SU-DHL-6 (cell line): Measurements from ENCODE around the gene IGFBP4.

ENCODE experiments used
- H2AFZ ChIP-seq: fragments of 200-600 bp; sonication (generic); 2 replicates; pipeline ENCODE4 v1.6.1; 2014; ENCODE audit warnings: low read depth, mild to moderate bottlenecking, moderate library complexity, mixed read lengths, antibody characterized with exemption, low read length; ENCODE audit not compliant: severe bottlenecking
- H3F3A ChIP-seq: fragments of 200-600 bp; shearing (Covaris generic); 2 replicates; pipeline ENCODE4 v1.6.0; 2016; ENCODE audit warnings: antibody characterized with exemption, mild to moderate bottlenecking; ENCODE audit not compliant: insufficient read depth
- H3K27ac ChIP-seq: fragments of 200-600 bp; sonication (generic); 2 replicates; pipeline ENCODE4 v1.5.1; 2016; ENCODE audit warnings: low read depth, mild to moderate bottlenecking, low read length, moderate library complexity, mixed read lengths
- H3K27me3 ChIP-seq: fragments of 200-600 bp; sonication (generic), shearing (Covaris generic); 2 replicates; pipeline ENCODE4 v1.6.0; 2014; ENCODE audit warnings: mild to moderate bottlenecking, low read length
- H3K36me3 ChIP-seq: fragments of 200-600 bp; sonication (generic); 2 replicates; pipeline ENCODE4 v1.6.1; 2014; ENCODE audit warnings: mild to moderate bottlenecking, low read length, mixed read lengths
- H3K4me2 ChIP-seq: fragments of 300-600, 200-600 bp; shearing (Covaris generic), sonication (generic); 2 replicates; pipeline ENCODE4 v1.6.0; 2014; ENCODE audit warnings: low read length, low read depth, mild to moderate bottlenecking; ENCODE audit not compliant: poor library complexity, severe bottlenecking
- H3K4me3 ChIP-seq: fragments of 200-600 bp; sonication (generic); 2 replicates; pipeline ENCODE4 v1.5.1; 2014; ENCODE audit warnings: antibody characterized with exemption, low read length, mild to moderate bottlenecking, mixed read lengths; ENCODE audit not compliant: insufficient read depth, poor library complexity, severe bottlenecking
- H3K79me2 ChIP-seq: fragments of 200-600 bp; sonication (generic); 2 replicates; pipeline ENCODE4 v1.6.1; 2014; ENCODE audit warnings: mild to moderate bottlenecking, low read length, moderate library complexity; ENCODE audit not compliant: insufficient read depth
- H3K9ac ChIP-seq: fragments of 200-600 bp; sonication (generic); 2 replicates; pipeline ENCODE4 v1.7.0; 2014; ENCODE audit warnings: mild to moderate bottlenecking, low read length
- H3K9me2 ChIP-seq: fragments of 200-600 bp; sonication (generic); replicated peaks from 2 replicates; pipeline ENCODE4 v1.6.1; 2014; ENCODE audit warnings: low read length; ENCODE audit not compliant: insufficient read depth
- H3K9me3 ChIP-seq: fragments of 200-600 bp; sonication (generic); 2 replicates; pipeline ENCODE4 v1.6.1; 2014; ENCODE audit warnings: low read length, mixed read lengths; ENCODE audit not compliant: insufficient read depth
- H4K20me1 ChIP-seq: fragments of 200-600 bp; sonication (generic); 2 replicates; pipeline ENCODE4 v1.6.1; 2014; ENCODE audit warnings: low read depth, mild to moderate bottlenecking, antibody characterized with exemption, low read length, moderate library complexity, mixed read lengths
- EZH2phosphoT487 ChIP-seq: fragments of 200-600 bp; sonication (generic), shearing (Covaris generic); conservative IDR thresholded peaks from 2 replicates; pipeline ENCODE4 v1.6.1; 2018; ENCODE audit warnings: mild to moderate bottlenecking, antibody characterized with exemption, low read length, moderate library complexity, mixed read lengths
- TF ChIP-seq, protein P1 (sequence below): fragments of 200-600 bp; sonication (generic); IDR thresholded peaks from one replicate; pipeline ENCODE4 v1.5.1; 2017; ENCODE audit warnings: antibody characterized with exemption, mild to moderate bottlenecking, low read length, moderate library complexity; ENCODE audit not compliant: insufficient read depth, poor library complexity, severe bottlenecking

Gene IGFBP4

DNA sequence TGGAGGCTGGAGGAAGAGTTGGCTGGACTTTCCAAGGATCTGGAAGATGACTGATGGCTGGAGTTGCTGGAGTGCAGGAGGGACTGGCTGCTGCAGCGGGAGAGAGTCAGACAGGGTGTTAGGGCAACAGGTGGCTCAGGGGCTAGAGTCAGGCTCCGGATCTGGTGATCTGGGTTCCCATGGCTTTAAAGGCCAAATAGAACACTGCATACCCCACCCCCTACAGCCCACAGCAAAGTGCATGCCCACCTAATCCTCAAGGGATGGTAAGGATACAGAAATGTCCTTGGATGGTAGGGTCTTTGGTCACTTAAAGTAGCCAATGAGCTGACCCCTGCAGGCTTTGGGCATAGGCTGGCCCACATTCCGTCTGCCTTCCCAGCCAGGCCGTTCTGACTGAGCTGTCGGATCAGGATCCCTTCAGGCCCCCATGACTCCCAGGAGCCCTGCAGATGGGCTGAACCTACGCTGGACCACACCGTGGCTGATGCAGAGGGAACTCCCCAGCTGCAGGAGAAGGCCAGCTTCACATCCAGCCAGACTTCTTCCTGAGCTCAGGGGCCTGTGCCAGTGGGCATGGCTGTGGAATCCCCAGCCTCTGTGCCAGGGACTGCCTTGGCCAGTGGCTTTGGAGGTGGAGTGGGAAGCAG is 44.2 kb downstream of the IGFBP4 start:
- H3F3A ChIP-seq = no peaks in the 10 kb centered on the region
- H3K4me3 ChIP-seq = no peak overlapping the region
- TF ChIP-seq, protein P1, sequence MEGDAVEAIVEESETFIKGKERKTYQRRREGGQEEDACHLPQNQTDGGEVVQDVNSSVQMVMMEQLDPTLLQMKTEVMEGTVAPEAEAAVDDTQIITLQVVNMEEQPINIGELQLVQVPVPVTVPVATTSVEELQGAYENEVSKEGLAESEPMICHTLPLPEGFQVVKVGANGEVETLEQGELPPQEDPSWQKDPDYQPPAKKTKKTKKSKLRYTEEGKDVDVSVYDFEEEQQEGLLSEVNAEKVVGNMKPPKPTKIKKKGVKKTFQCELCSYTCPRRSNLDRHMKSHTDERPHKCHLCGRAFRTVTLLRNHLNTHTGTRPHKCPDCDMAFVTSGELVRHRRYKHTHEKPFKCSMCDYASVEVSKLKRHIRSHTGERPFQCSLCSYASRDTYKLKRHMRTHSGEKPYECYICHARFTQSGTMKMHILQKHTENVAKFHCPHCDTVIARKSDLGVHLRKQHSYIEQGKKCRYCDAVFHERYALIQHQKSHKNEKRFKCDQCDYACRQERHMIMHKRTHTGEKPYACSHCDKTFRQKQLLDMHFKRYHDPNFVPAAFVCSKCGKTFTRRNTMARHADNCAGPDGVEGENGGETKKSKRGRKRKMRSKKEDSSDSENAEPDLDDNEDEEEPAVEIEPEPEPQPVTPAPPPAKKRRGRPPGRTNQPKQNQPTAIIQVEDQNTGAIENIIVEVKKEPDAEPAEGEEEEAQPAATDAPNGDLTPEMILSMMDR = no peak
- no peak for TF ChIP-seq EZH2phosphoT487
- no peak overlapping the region for H3K9ac ChIP-seq
- no peak overlapping the region for H3K27ac ChIP-seq
- H3K4me2 ChIP-seq = no peak overlapping the region
- H3K9me3 ChIP-seq = no peaks in the 10 kb centered on the region
- no peaks in the 10 kb centered on the region for H4K20me1 ChIP-seq
- no peaks in the 10 kb centered on the region for H3K36me3 ChIP-seq
- no peaks in the 10 kb centered on the region for H3K9me2 ChIP-seq
- no peak overlapping the region for H2AFZ ChIP-seq
- no peaks in the 10 kb centered on the region for H3K27me3 ChIP-seq
- H3K79me2 ChIP-seq = no peaks in the 10 kb centered on the region

DNA sequence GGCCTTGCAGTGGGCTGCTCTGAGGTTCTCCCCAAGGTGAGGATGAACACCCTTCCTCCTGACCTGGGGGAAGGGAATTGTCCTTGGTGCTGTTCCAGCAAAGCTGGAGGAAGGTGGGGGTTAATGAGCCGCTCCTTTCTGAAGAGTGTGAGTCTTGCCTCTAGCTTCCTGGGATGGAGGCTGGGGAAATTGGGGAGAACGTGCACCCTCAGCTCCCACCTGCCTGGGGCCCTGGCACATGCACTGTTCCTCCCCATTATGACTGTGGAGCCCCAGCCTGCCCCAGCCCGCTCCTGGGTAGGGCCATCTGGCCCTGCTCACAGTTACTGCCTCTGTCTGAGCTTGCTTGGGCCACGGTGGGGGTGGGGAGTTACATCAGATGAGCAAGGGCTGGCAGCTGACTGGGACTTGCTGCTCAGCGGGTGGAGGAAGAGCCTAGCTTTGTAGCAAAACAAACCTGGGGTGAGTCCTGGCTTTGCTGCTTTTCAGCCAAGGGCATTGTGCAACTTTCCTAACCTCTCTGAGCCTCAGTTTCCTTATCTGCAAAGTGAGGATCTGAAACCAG is 47.1 kb downstream of the IGFBP4 start:
- H3K79me2 ChIP-seq = no peaks in the 10 kb centered on the region
- no peak overlapping the region for H2AFZ ChIP-seq
- H3F3A ChIP-seq = no peaks in the 10 kb centered on the region
- no peak overlapping the region for H3K9ac ChIP-seq
- H4K20me1 ChIP-seq = no peaks in the 10 kb centered on the region
- H3K9me2 ChIP-seq = no peaks in the 10 kb centered on the region
- no peaks in the 10 kb centered on the region for H3K27me3 ChIP-seq
- H3K36me3 ChIP-seq = no peaks in the 10 kb centered on the region
- H3K9me3 ChIP-seq = no peaks in the 10 kb centered on the region
- H3K4me3 ChIP-seq = no peak overlapping the region
- TF ChIP-seq, protein P1 = no peak
- TF ChIP-seq EZH2phosphoT487 = no peak
- no peak overlapping the region for H3K27ac ChIP-seq
- H3K4me2 ChIP-seq = no peak overlapping the region

DNA sequence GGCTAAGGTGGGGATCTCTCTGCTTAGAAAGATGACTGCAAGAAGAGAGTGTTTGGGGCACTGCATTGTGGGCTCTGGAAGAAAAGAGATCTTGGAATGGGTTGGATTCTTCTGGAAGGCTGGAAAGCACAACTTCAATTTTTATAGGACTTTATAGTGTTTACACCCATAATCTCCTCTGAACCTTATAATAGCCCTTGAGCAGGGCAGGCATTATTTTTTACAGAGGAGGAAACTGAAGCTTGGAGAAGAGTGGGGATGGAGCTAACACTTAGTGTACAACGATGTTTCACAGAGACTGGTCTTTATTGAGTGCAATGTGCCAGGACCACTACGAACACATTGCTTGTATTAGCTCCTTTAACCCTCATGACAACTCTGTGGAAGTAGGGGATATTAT is 47.7 kb downstream of the IGFBP4 start:
- H3F3A ChIP-seq = no peaks in the 10 kb centered on the region
- no peaks in the 10 kb centered on the region for H3K27me3 ChIP-seq
- H2AFZ ChIP-seq = no peak overlapping the region
- H3K4me3 ChIP-seq = no peak overlapping the region
- no peaks in the 10 kb centered on the region for H3K9me3 ChIP-seq
- TF ChIP-seq EZH2phosphoT487 = no peak
- TF ChIP-seq, protein P1 = no peak
- no peaks in the 10 kb centered on the region for H3K36me3 ChIP-seq
- no peak overlapping the region for H3K27ac ChIP-seq
- no peaks in the 10 kb centered on the region for H3K9me2 ChIP-seq
- no peak overlapping the region for H3K4me2 ChIP-seq
- H4K20me1 ChIP-seq = no peaks in the 10 kb centered on the region
- H3K9ac ChIP-seq = no peak overlapping the region
- no peaks in the 10 kb centered on the region for H3K79me2 ChIP-seq
